HG03571 (cell line): Measurements from ENCODE around the gene FSTL3.

ENCODE experiments used
- ATAC-seq: cut with Tn5 transposase; IDR thresholded peaks from one replicate; pipeline ENCODE4 v1.9.1; 2021; ENCODE audit not compliant: unreplicated experiment

The FSTL3 gene

DNA sequence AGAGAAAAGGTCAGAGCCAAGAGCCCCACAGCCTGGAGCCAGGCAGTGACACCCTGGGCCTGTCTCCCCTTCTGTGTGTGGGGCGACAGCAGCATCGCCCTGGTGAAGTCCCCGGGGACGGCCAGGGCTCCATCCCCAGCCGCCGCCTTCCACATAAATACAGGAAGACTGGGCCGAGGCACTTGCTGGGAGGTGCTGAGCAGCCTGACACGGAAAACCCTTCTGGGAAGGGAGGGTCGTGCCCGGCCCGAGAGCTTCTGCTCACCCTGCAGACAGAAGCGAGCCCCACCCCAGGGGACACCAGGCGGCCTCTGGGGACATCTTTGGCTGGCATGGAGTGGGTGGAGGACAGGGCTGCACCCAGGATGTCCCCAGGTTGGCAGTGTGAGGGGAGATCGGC, 31.4 kb upstream of the FSTL3 start:
- ATAC-seq = no peak

DNA sequence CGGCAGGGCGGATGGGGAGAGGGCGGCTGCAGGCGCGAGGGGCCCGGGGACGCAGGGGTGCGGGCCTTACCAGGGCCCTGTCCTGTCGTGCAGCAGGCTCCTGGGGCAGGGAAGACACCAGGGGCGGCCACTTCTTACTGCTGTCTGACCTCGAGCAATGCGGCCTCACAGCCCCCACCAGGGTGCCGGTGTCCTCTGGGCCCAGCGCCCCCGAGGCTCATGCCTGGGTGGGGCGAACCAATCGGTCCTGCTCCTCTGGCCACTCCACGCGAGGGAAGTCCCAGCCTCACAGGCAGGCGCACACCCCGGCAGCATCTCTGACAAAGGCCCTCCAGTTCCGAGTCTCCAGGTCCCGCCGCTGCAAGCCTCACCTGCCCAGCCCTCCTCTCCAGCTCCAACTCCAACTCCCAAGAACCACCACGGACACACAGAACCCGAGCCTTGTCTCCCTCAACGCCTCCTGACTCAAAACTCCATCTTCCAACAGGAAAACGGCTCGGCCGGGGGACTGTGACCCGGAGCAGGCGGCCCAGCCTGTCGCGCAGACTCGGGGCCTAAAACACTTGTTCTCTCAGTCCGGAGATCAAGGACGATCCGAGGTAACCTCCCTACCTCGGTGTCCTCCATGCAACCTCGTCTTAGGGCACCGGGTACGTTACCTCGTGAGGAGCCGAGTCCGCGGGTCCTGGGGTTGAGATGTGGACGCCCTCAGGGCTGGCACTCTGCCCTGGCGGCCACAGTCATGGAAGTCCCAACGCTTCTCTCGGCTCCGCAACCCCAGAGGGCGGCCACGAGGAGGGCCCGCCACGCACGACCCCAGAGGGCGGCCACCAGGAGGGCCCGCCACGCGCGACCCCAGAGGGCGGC, 30.0 kb upstream of the FSTL3 start:
- no peak for ATAC-seq

DNA sequence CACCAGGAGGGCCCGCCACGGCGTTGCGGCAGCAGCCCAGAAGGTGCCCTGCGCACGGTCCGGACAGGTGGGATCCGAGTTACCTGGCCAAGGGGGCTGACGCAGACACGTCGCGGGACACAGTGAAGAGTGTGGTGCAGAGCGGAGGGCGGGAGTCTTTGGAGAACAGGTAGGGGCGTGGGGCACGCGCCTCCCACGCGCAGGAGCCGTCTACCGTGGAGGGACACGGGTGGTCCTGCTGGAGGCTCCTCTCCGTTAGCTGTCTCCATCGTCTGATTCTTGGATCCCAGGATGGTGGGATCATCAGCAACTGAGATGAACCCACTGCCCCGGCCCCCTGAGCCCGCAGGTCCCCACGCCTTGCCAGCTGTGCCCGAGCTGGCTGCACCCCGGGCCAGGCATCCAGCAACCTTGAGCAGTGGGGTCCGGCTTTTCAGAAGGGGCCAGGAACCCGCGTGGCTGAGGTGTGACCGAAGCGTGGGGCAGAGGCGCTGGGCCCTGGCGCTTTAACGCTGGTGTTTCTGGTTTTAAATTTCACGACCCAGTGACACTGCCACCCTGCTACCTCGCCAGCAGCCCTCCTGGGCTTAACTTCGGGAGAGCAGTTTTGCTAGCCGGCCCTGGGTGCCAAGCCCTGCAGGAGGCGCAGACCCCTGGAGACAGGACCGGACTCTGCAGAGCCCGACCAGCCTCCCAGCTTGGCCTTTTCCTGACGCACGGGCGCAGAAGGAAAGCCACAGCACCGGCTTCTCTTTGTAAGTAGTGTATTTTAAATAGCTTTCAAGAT, 29.2 kb upstream of the FSTL3 start:
- ATAC-seq = no peak

DNA sequence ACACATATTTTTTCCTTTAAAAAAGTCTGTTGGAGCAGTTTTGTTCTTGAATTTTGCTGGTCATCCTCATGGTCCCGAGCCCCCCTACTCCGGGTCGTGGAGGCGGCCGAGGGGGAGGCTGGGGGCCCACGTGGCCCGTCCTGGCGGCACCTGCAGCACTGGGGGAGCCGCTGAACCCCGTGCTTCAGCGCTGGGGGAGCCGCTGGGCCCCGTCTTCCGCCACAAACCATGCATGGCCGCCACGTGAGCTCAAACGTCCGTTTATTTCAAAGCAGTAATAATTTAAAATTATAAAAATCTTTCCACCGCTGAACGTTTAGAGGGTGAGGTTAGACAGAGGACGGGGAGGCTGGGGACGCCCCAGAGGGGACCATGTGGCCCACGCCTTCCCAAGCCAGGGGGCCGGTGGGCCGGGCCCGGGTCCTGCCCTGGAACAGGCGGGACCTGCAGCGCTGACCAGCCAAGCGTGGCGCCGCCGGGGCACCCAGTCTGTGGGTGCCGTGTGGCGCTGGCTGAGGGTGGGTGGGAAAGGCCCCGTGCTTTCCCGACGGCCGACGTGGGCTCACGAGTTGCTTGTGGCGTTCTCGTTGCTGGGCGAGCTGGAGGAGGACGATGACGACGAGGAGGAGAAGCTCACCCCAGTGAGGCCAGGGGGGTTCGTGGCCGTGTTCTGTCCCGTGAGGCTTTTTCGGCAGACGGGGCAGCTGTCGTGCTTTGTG, 28.5 kb upstream of the FSTL3 start:
- no peak for ATAC-seq

DNA sequence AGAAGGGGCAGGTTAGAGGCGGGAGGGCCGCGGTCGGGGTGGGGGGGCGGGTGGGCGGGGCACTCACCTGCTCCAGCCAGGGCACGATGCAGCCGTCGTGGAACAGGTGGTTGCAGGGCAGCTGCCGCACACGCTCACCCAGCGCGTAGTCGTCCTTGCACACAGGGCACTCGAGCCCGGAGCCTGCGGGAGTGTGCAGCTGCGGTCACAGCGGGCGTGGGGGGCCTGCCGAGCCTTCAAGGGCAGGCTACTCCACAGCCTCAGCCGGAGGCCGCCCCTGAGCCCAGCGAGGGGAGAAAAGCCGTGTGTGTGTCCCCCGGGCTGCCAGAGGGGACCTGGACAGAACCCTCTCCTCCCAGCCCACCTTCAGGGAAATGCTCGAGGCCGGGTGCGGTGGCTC, 27.9 kb upstream of the FSTL3 start:
- no peak for ATAC-seq

DNA sequence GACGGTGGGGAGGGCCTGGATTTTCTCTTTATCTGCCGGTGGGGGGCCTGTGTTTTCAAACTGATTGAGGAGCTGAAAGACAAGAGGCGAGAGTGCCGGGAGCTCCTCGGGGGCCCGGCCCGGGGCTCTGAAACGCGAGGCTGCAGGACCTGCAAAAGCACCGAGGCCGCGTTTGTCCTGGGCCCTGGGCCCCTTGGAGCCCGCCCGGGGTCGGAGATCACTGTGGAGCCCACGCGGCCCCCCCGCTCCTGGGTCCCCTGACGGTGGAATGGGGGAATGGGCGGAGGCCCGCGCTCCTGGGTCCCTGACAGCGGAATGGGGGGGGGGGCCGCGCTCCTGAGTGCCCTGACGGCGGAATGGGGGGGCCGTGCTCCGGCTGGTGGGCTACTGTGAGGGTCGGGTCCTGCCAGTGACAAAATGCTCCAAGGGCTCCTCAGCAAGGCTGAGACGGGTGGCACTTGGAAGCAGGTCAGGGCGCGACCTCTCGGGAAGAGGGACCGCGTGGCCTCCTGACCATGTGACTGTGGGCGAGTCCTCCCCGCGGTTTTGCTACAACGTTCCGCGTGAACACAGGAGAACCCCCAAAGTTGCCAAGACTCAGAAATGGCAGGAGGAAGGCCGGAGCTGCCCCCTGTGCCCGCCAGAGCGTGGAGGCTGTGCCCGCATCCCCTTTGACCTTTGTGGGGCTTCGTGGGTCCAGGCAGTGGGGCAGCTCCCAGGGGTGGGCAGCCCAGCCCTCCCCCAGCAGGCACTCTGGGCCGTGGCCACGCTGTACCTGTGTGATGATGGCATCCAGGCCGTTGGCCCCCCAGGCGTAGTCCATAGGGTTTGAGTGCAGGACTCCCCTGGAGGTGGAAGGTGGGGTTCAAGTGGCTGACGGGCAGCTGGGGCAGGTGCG, 27.0 kb upstream of the FSTL3 start:
- no peak for ATAC-seq

DNA sequence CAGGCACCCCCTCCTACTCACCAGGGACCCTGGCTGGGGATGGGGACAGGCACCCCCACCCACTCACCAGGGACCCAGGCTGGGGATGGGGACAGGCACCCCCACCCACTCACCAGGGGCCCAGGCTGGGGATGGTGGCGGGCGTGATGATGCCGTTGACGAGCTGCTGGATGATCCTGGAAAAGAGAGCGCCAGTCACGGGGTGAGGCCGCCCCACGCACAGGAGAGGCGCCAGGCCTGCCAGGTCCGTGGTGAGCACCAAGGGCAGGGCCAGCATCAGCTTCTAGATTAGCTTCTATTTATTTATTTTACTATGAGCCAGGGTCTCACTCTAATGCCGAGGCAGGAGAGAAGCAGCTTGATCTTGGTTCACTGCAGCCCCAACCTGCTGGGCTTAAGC, 26.1 kb upstream of the FSTL3 start:
- ATAC-seq = no peak

DNA sequence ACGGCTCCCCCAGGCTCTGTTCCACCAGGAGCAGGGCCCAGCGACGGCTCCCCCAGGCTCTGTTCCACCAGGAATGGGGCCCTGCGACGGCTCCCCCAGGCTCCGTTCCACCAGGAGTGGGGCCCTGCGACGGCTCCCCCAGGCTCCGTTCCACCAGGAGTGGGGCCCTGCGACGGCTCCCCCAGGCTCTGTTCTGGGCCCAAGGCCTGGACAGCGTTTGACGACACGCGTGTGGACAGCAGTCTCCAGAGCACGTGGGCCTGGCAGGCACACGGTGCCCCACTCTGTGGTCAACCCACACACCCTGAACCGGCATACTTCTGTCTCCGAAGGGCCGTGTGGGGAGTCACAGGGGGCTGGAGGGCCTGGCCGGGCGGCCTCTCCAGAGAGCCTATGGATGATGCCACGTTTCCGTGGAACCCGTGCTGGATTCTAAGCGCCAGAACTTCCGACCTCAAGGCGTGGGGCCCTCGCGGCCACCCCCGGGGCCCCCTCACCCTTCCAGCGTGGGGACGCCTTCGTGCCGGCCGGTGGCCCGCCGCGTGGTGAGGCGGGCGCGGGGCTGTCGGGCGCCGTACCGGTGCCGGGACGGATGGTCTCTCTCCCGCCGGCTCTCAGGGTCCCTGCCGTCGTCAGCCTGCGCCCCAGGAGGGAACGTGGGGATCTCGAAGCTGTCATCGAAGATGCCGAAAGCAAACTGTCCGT, 24.9 kb upstream of the FSTL3 start:
- no peak for ATAC-seq

DNA sequence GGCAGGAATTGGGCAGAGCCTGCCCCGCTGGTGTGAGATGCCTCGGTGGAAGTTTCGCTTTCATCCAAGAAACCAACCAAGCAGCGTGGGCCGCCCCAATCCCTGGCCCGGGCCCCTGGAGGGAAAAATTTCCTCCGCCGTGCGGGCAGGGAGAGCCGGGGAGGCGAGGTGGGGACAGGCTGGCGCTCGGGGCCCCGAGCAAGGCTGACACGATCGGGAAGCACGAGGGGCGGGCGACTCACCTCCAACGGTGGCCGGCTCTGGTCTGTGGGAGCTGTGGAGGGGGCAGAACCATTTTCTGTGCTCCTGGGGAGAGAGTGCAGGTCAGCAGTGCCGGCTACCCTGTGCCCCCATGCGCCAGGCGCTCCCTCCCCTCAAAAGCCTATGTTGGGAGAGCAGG, 24.2 kb upstream of the FSTL3 start:
- ATAC-seq = no peak

DNA sequence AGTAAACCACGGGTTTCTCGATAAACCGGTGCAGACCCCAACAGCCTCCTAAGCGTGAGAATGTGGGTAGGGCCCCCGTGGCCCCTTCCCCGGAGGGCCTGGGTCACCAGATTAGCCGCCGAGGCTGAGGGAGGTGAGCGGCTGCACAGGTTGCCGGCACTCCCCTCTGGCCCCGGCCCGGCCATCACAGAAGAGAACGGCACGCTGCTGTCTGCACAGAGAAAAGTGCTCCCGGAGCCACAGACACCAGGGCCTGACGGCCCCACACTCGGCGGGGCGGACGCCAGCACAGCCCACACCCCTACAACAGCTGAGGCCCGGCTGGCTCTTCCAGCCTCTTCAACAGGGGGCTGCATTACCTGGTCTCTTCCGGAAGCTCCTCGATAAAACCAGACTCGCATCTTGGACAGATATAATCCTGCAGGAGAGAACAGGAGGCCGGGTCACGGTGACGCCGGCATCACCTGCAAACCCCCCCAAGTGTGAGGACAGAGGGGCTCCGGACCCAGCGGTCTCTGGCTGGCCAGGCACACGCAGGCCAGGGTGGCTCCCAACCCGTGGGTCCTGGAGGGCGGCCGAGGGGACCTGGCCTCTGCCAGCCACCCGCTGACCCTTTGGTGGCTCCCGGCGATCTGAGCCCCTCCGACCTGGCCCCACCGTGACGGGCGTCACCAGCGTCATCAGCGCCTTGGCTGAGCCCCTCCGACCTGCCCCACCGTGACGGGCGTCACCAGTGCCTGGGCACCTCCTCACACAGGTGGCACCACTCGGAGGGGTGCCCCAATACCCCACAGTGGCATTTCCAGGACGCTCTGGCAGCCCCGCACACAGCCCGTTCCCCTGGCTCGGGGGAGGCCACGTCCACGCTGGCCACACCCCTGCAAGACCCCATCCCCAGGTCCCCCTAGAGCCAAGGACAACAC, 23.5 kb upstream of the FSTL3 start:
- ATAC-seq = no peak

DNA sequence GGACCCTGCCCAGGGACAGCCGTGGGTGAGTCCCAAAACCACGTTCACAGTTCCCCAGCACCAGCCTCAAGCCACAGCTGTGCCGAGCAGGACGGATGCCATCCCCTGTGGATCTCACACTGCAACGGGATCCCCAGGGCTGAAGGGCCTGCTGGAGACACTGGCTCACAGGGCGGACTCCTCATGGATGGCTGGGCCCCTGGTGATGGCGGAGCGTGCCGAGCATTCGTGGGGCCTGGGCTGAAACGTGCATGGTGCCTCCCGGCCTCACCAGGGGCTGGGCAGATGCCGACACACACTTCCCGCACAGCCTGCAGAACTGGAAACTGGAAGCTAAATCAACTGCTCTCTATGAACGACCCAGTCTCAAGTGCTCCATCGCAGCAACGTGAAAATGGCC, 22.8 kb upstream of the FSTL3 start:
- no peak for ATAC-seq

DNA sequence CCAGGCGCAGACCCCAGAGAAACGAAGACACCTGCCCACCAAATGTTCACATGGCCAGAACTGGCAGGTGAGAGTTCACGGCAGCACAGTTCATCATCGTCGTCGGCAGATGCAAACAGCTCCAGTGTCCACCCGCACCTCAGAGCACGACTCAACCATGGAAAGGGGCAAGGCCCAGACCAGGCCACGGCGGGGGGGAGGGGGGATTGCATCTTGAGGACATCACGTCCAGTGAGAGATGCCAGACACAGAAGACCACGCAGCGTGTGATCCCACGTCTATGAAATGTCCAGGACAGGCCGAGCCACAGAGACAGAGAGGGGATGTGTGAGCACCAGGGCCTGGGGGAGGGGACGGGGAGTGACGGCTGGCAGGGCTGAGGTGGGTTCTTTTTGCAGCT, 20.5 kb upstream of the FSTL3 start:
- no peak for ATAC-seq

DNA sequence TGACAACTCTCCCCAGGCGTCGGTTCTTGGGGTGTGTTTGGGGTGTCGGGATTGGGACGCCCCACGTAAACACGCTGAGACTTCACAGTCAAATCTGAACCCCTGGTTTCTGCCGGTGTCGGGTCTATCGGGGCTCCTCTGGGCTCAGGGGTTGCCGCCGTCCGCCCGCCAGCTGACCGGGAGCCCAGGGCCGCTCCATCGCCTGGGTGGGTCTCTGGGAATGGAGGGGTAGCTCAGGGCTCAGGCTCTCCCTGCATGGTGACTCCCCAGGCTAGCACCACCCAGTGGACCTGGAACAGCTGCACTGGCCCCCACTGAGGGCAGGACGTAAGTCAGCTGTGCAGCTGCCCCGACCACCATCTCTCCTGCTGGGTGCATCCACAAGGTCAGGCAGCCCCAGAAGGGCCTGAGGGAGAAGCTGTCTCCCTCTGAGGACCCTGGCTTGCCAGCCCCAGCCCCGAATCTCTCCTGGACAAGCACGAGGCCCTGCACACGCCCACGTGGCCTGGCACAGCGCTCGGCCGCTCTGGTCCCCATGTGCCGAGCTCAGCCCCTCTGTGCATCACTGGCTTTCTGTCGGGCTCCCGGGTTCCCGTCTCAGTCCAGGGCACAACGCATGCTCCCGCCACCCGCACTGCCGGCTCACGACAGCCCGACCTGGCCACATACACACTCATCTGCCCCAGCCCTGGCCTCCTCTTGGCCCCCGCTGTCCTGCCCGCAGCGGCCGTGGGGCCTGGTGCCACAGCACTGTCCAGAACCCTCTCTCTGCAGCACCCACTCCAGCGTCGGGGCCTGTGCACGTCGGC, 19.2 kb upstream of the FSTL3 start:
- no peak for ATAC-seq

DNA sequence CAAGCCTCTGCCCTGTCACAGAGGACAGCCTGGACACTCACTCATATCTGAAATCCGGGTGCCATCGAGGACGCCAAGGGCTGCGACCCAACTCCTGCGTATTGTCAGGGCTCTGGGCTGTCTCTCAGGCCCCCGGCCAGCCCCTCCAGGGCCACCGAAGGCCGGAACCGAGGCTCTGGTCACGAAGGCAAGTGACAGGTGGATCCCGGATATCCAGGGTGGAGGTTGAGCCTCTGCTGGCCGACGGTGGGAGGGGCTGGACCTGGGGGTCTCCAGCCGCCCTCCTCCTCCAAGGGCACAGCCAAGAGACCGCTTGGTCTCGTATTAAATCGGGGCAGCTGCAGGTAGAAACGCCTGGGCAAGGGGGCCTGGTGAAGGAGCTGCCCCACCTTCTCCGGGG, 18.6 kb upstream of the FSTL3 start:
- ATAC-seq = no peak

DNA sequence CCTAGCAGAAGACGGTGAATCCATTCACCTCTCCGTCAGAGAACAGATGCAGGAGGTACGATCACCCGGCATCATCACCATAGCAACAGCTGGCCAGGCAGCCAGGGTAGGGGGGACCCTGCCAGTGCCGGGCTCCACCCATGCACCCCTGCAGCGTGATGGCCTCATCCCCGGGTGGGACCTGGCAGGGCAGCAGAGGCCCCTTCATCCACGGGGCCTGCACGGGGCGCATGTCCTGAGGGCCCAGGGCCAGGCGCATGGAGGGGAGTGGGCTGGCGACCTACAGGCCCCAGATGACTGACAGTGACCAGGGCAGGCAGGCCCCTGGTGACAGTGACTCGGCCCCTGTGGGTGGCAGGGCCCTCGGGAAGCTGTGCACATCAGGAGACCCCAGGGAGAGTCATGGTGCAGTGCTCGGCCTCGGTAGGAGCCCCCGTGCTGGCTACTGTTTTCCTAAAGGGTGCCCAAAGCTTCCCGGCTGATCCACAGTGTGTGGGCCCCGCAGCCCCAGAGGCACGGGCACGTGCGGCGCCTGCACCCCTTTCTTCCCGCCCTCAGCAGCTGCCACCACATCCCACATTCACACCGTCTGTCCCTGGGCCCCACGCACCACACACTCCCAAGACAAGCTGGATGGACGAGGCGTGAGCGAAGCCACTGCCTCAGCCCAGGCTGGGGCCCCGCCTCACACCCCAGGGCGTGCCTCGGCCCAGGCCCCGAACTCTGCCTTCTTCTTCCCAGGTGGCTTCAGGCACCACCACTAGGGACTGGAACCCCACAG, 17.9 kb upstream of the FSTL3 start:
- no peak for ATAC-seq

DNA sequence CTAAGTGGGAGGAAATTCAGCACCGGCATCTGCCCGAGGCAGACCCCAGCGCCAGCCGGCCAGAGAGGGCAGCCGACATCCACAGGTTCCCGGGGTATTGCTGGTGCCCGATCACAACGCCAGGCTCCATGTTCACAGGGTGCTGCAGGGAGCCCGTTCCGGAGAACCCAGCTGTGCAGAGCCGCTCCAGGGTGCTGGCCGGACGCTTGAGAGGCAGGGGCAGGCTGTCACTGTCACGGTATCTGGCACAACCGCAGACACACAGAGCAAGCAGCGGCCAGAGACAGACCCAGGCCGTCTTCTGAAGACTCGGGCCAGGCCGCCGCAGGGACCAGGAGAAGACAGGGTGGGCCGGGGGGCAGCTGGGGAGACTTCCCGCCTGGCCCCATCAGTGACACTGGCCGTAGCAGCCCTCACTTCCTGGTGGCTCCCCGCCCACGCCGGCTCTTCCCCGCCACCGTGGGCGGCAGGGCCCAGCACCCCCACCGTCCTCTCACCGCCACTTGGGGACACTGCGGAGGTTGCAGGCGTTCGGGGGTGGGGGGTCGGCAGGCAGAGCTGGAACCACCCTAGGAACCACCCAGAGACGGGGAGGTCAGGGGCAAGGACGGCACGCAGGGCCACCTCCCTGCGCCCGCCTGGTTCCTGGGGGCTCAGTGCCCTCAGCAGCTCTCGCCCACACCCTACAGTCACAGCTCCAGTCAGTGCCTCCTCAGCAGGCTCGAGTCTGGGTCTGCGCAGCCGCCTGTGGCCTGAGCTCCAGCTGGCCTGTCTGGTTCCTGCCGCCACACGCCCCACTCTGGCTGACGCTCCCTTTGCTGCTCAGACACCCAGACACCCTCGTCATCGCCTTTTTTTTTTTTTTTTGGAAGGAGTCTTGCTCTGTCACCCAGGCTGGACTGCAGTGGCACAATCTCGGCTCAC, 17.0 kb upstream of the FSTL3 start:
- no peak for ATAC-seq
